GM12891 (cell line): ENCODE measurements around the gene NHERF1.

ENCODE experiments used
- DNase-seq: peaks from one replicate; pipeline ENCODE4 v3.0.0; 2011; ENCODE audit warnings: low spot score; ENCODE audit not compliant: insufficient read length
- FAIRE-seq: peaks from 2 replicates; lab custom pipeline; 2011; peaks lifted over from hg19 to GRCh38; lab: Jason Lieb, UNC
- PAX5 ChIP-seq: IDR thresholded peaks from 2 replicates; pipeline ENCODE4 v1.6.1; 2011; ENCODE audit warnings: low read length, moderate library complexity, mild to moderate bottlenecking; ENCODE audit not compliant: insufficient read depth, severe bottlenecking
- POLR2A ChIP-seq: IDR thresholded peaks from 2 replicates; pipeline ENCODE4 v1.6.1; 2011; ENCODE audit warnings: low read depth, low read length, control low read depth
- POLR2AphosphoS5 ChIP-seq: IDR thresholded peaks from 2 replicates; pipeline ENCODE4 v1.6.1; 2011; ENCODE audit warnings: low read depth, low read length, control low read depth
- POU2F2 ChIP-seq: IDR thresholded peaks from 2 replicates; pipeline ENCODE4 v1.6.1; 2011; ENCODE audit warnings: low read depth, mild to moderate bottlenecking, control low read depth, low read length, moderate library complexity
- SPI1 ChIP-seq: IDR thresholded peaks from 2 replicates; pipeline ENCODE4 v1.6.1; 2011; ENCODE audit warnings: low read depth, low read length, control low read depth
- TAF1 ChIP-seq: IDR thresholded peaks from 2 replicates; pipeline ENCODE4 v1.6.1; 2011; ENCODE audit warnings: low read depth, low read length, control low read depth

The NHERF1 gene

GRCh38 chr17:74720506-74720905 is 27.9 kb upstream of the NHERF1 start:
- TF ChIP-seq PAX5 (no peak), POLR2AphosphoS5 (no peak), POU2F2 (no peak), POLR2A (no peak), SPI1 (no peak), TAF1 (no peak)
- FAIRE-seq (no peak), DNase-seq (no peak)

- DNase-seq (no peak), FAIRE-seq (no peak)
- TF ChIP-seq POLR2AphosphoS5 (no peak), SPI1 (no peak), POU2F2 (no peak), TAF1 (no peak), POLR2A (no peak), PAX5 (no peak)
Observed at GRCh38 chr17:74722782-74723181, 25.6 kb upstream of the NHERF1 start.

- TF ChIP-seq POLR2A: no peak
- TF ChIP-seq PAX5: no peak
- TF ChIP-seq POLR2AphosphoS5: no peak
- no peak for TF ChIP-seq POU2F2
- no peak for TF ChIP-seq SPI1
- no peak for TF ChIP-seq TAF1
- FAIRE-seq (no peak), DNase-seq (no peak)
Observed at GRCh38 chr17:74723891-74724290, 24.5 kb upstream of the NHERF1 start.

- TF ChIP-seq POLR2AphosphoS5 (no peak), POU2F2 (no peak), PAX5 (no peak), POLR2A (no peak), TAF1 (no peak), SPI1 (no peak)
- no peak for FAIRE-seq
- no peak for DNase-seq
Observed at GRCh38 chr17:74725111-74725510, 23.3 kb upstream of the NHERF1 start.

GRCh38 chr17:74728033-74728701 is 20.3 kb upstream of the NHERF1 start:
- FAIRE-seq: peak; percentile 83
- TF ChIP-seq TAF1 (no peak), SPI1 (no peak), PAX5 (no peak), POLR2A (no peak), POLR2AphosphoS5 (no peak), POU2F2 (no peak)
- DNase-seq: no peak

GRCh38 chr17:74728702-74729075 is 19.7 kb upstream of the NHERF1 start:
- no peak for TF ChIP-seq POLR2AphosphoS5
- TF ChIP-seq SPI1: no peak
- no peak for TF ChIP-seq POLR2A
- TF ChIP-seq POU2F2: no peak
- no peak for TF ChIP-seq PAX5
- no peak for TF ChIP-seq TAF1
- FAIRE-seq (peak; percentile 90), DNase-seq (no peak)

- no peak for DNase-seq
- TF ChIP-seq TAF1 (no peak), POLR2A (no peak)
- no peak for FAIRE-seq
Observed at GRCh38 chr17:74729368-74729767, 19.1 kb upstream of the NHERF1 start.

- FAIRE-seq (no peak), DNase-seq (no peak)
- TF ChIP-seq PAX5 (no peak), TAF1 (no peak), POLR2AphosphoS5 (no peak), POU2F2 (no peak), SPI1 (no peak), POLR2A (no peak)
Observed at GRCh38 chr17:74729866-74730265, 18.6 kb upstream of the NHERF1 start.

- FAIRE-seq (peak; percentile 77), DNase-seq (no peak)
- TF ChIP-seq POU2F2 (0 out of 2 replicates have a peak, but pooled peaks have one; percentile 11), POLR2AphosphoS5 (no peak)
Observed at GRCh38 chr17:74730491-74731346, 17.7 kb upstream of the NHERF1 start.

- TF ChIP-seq POU2F2: no peak
- no peak for TF ChIP-seq SPI1
- DNase-seq: no peak
- no peak for FAIRE-seq
Observed at GRCh38 chr17:74731347-74731605, 17.2 kb upstream of the NHERF1 start.
